ENCODE data around the gene RPL38.

DNA sequence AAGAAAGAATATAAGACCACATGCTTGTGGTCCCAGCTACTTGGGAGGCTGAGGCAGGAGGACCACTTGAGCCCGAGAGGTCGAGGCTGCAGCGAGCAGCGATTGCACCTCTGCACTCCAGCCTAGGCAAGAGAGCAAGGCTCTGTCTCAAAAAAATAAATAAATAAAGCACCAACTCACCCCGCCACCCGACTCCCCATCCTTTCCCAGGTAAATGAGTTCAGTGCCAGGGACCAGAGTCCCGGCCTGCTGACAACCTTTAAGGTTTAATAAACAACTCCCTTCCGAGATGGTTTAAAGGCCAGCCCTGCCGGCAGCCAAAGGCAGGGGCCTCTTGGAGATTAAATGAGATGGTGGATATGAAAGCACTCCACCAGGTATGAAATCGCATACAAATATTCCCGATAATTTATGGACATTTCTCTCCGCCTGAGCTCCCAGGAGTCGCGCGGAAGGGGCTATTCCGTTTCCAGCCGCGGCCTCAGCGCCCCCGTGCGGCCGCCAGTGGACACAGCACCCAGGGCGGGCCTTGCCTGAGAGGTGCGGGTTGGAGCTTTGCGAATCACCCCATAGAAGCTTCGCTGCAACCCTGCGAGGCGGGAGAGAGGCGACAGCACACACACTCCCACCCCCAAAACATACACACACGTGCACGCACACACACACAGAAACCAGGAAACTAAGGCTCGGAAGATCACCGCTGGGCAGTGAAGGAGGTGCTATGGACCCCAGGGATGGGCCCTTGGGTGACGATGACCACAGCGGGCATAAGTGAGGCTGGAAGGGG is 4.0 kb upstream of the RPL38 start:
- TF ChIP-seq, protein P1, sequence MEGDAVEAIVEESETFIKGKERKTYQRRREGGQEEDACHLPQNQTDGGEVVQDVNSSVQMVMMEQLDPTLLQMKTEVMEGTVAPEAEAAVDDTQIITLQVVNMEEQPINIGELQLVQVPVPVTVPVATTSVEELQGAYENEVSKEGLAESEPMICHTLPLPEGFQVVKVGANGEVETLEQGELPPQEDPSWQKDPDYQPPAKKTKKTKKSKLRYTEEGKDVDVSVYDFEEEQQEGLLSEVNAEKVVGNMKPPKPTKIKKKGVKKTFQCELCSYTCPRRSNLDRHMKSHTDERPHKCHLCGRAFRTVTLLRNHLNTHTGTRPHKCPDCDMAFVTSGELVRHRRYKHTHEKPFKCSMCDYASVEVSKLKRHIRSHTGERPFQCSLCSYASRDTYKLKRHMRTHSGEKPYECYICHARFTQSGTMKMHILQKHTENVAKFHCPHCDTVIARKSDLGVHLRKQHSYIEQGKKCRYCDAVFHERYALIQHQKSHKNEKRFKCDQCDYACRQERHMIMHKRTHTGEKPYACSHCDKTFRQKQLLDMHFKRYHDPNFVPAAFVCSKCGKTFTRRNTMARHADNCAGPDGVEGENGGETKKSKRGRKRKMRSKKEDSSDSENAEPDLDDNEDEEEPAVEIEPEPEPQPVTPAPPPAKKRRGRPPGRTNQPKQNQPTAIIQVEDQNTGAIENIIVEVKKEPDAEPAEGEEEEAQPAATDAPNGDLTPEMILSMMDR (IDR thresholded peaks at IDR 0.05), result peak; percentile 99
- TF ChIP-seq EZH2phosphoT487 (IDR thresholded peaks at IDR 0.05; ENCODE audit: borderline replicate concordance, low read depth) (no peak), POLR2AphosphoS5 (IDR thresholded peaks at IDR 0.05; ENCODE audit: low read depth, low read length) (no peak), MEF2A (IDR thresholded peaks at IDR 0.05; ENCODE audit: borderline replicate concordance, low read depth) (no peak), EP300 (IDR thresholded peaks at IDR 0.05; ENCODE audit: borderline replicate concordance in 1 of 2, low read depth in 1 of 2, low read length in 1 of 2) (no peak), SIN3A (IDR thresholded peaks at IDR 0.05; ENCODE audit: borderline replicate concordance, low read depth, low read length) (no peak), TAF1 (IDR thresholded peaks at IDR 0.05; ENCODE audit: borderline replicate concordance, low read depth, low read length) (no peak), GATA2 (CRISPR knock-in tag; IDR thresholded peaks at IDR 0.05) (no peak), FOXJ3 (CRISPR knock-in tag; IDR thresholded peaks at IDR 0.05) (no peak)
- TF ChIP-seq, protein P2, sequence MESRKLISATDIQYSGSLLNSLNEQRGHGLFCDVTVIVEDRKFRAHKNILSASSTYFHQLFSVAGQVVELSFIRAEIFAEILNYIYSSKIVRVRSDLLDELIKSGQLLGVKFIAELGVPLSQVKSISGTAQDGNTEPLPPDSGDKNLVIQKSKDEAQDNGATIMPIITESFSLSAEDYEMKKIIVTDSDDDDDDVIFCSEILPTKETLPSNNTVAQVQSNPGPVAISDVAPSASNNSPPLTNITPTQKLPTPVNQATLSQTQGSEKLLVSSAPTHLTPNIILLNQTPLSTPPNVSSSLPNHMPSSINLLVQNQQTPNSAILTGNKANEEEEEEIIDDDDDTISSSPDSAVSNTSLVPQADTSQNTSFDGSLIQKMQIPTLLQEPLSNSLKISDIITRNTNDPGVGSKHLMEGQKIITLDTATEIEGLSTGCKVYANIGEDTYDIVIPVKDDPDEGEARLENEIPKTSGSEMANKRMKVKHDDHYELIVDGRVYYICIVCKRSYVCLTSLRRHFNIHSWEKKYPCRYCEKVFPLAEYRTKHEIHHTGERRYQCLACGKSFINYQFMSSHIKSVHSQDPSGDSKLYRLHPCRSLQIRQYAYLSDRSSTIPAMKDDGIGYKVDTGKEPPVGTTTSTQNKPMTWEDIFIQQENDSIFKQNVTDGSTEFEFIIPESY (IDR thresholded peaks at IDR 0.05; ENCODE audit: borderline replicate concordance, low read depth), result no peak
- TF ChIP-seq, protein P3, sequence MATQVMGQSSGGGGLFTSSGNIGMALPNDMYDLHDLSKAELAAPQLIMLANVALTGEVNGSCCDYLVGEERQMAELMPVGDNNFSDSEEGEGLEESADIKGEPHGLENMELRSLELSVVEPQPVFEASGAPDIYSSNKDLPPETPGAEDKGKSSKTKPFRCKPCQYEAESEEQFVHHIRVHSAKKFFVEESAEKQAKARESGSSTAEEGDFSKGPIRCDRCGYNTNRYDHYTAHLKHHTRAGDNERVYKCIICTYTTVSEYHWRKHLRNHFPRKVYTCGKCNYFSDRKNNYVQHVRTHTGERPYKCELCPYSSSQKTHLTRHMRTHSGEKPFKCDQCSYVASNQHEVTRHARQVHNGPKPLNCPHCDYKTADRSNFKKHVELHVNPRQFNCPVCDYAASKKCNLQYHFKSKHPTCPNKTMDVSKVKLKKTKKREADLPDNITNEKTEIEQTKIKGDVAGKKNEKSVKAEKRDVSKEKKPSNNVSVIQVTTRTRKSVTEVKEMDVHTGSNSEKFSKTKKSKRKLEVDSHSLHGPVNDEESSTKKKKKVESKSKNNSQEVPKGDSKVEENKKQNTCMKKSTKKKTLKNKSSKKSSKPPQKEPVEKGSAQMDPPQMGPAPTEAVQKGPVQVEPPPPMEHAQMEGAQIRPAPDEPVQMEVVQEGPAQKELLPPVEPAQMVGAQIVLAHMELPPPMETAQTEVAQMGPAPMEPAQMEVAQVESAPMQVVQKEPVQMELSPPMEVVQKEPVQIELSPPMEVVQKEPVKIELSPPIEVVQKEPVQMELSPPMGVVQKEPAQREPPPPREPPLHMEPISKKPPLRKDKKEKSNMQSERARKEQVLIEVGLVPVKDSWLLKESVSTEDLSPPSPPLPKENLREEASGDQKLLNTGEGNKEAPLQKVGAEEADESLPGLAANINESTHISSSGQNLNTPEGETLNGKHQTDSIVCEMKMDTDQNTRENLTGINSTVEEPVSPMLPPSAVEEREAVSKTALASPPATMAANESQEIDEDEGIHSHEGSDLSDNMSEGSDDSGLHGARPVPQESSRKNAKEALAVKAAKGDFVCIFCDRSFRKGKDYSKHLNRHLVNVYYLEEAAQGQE (IDR thresholded peaks at IDR 0.05; ENCODE audit: low read depth, low read length), result no peak

All from SK-N-SH (cell line).